Thoracic aorta (tissue), 2 donors: ENCODE data around the gene SNX7. TPM values are rescaled to one million over a fixed set of nuclear protein-coding genes. Genes with fewer than 3 reads are reported as not detected.

Experiments
- ATAC-seq: fragments of 150-250 bp; one replicate; pipeline ENCODE4 v1.8.0; 2017; ENCODE audit warnings: low read depth; ENCODE audit not compliant: insufficient number of reproducible peaks, low FRiP score
- DNase-seq: peaks from one replicate; pipeline ENCODE4 v3.0.0-alpha.2; 2020; ENCODE audit warnings: low spot score
- H3K27ac ChIP-seq, 2 donors: fragments of 200-600 bp; sonication (generic); 1 replicate in 1 of 2; 2 replicates in 1 of 2; pipeline ENCODE4 v1.5.1; 2016; ENCODE audit warnings: mild to moderate bottlenecking in 2 of 2, moderate library complexity in 2 of 2
- H3K27me3 ChIP-seq: fragments of 200-600 bp; sonication (generic); replicated peaks from 2 replicates; pipeline ENCODE4 v1.6.0; 2016; ENCODE audit warnings: mild to moderate bottlenecking; ENCODE audit not compliant: insufficient read depth
- H3K36me3 ChIP-seq: fragments of 200-600 bp; sonication (generic); one replicate; pipeline ENCODE4 v1.5.1; 2016
- H3K4me1 ChIP-seq, 2 donors: fragments of 200-600 bp; sonication (generic); 1 replicate in 1 of 2; 2 replicates in 1 of 2; pipeline versions ENCODE4 v1.5.1 to v1.6.0; 2016; ENCODE audit warnings: low read depth in 2 of 2, mild to moderate bottlenecking in 1 of 2; ENCODE audit not compliant: control insufficient read depth in 1 of 2
- H3K4me3 ChIP-seq: fragments of 200-600 bp; sonication (generic); 2 replicates; pipeline ENCODE4 v1.5.1; 2016; ENCODE audit warnings: mild to moderate bottlenecking
- H3K9me3 ChIP-seq: fragments of 200-600 bp; sonication (generic); 2 replicates; pipeline ENCODE4 v1.5.1; 2016
- CTCF ChIP-seq: fragments of 200-600 bp; sonication (generic); IDR thresholded peaks from one replicate; pipeline ENCODE4 v1.5.1; 2019; ENCODE audit warnings: antibody characterized with exemption
- total RNA-seq, 2 donors: library from RNA; depleted of rRNA; stranded (reverse); fragments of >200 nt; gene quantifications; one replicate each; pipeline versions ENCODE4 v1.1.0 to v1.2.3, GENCODE V29; 2016

SNX7 gene
- total RNA-seq = 10 to 100 TPM; 27.8 to 38.6 TPM

GRCh38 chr1:98661544-98662355, at the start of gene SNX7:
Gene SNX7 (plus strand): TSS chr1:98661721. CDS start chr1:98661732, 11 bp downstream.
- Histone ChIP-seq H3K4me1 (peaks cover 23 to 35% of the 10 kb centered on the region in 2 donors), H3K27me3 (no peaks in the 10 kb centered on the region), H3K9me3 (no peaks in the 10 kb centered on the region), H3K4me3 (peak within 1 kb of the TSS; percentile 97), H3K27ac (peak within 1 kb of the TSS; percentile 89 to 97), H3K36me3 (no peaks in the 10 kb centered on the region)
- DNase-seq (peak; percentile 30), ATAC-seq (peak; percentile 82)
- peak; percentile 23 for TF ChIP-seq CTCF

GRCh38 chr1:98637316-98637715, 24.2 kb upstream of the SNX7 start:
- Histone ChIP-seq H3K4me1 (no peaks in the 10 kb centered on the region), H3K4me3 (no peak overlapping the region), H3K27ac (no peak overlapping the region), H3K36me3 (no peaks in the 10 kb centered on the region), H3K27me3 (no peaks in the 10 kb centered on the region), H3K9me3 (peaks cover 3% of the 10 kb centered on the region)
- ATAC-seq = no peak
- no peak for DNase-seq
- no peak for TF ChIP-seq CTCF

GRCh38 chr1:98638185-98638584, 23.3 kb upstream of the SNX7 start:
- Histone ChIP-seq H3K27me3 (no peaks in the 10 kb centered on the region), H3K4me1 (no peaks in the 10 kb centered on the region), H3K9me3 (peaks cover 3% of the 10 kb centered on the region), H3K27ac (no peak overlapping the region), H3K36me3 (no peaks in the 10 kb centered on the region), H3K4me3 (no peak overlapping the region)
- TF ChIP-seq CTCF = no peak
- DNase-seq (no peak), ATAC-seq (no peak)

- ATAC-seq = no peak
- no peak for DNase-seq
- Histone ChIP-seq H3K4me1 (no peaks in the 10 kb centered on the region), H3K27ac (no peak overlapping the region), H3K9me3 (peaks cover 3% of the 10 kb centered on the region), H3K27me3 (no peaks in the 10 kb centered on the region), H3K4me3 (no peak overlapping the region), H3K36me3 (no peaks in the 10 kb centered on the region)
- no peak for TF ChIP-seq CTCF
Observed at GRCh38 chr1:98644510-98644909, 17.0 kb upstream of the SNX7 start.

- H3K27me3 ChIP-seq = no peaks in the 10 kb centered on the region
- no peaks in the 10 kb centered on the region for H3K9me3 ChIP-seq
- H3K4me3 ChIP-seq = no peak overlapping the region
- no peaks in the 10 kb centered on the region for H3K36me3 ChIP-seq
- ATAC-seq (no peak), DNase-seq (no peak)
- no peaks in the 10 kb centered on the region for H3K4me1 ChIP-seq
- TF ChIP-seq CTCF = no peak
- H3K27ac ChIP-seq = no peak overlapping the region
Observed at GRCh38 chr1:98651116-98651632, 10.3 kb upstream of the SNX7 start.
